Stomach (tissue), 4 donors: ENCODE results near the gene PITX1.

ENCODE experiments used
- POLR2A ChIP-seq, 4 donors: fragments of 450-650 bp; IDR thresholded peaks; one replicate each; pipeline ENCODE4 v1.6.1; 2016; ENCODE audit warnings: antibody characterized with exemption in 4 of 4, control low read depth in 2 of 4, mild to moderate bottlenecking in 1 of 4, moderate library complexity in 1 of 4
- POLR2AphosphoS5 ChIP-seq, 3 donors: sonication (generic); formaldehyde crosslinking; IDR thresholded peaks; one replicate each; pipeline ENCODE4 v1.6.1; 2016; ENCODE audit warnings: antibody characterized with exemption in 3 of 3
- TF ChIP-seq, protein P1 (sequence below), 7 experiments: fragments of 450-650 bp in 4 of 7; fragments of 200-600 bp in 3 of 7; sonication (generic) in 3 of 7; IDR thresholded peaks; one replicate each; pipeline ENCODE4 v1.5.1; 2016 to 2019; ENCODE audit warnings: antibody characterized with exemption in 7 of 7, control low read depth in 2 of 7, mild to moderate bottlenecking in 1 of 7

GRCh38 chr5:135063511-135064234, 29.6 kb upstream of the PITX1 start:
- TF ChIP-seq, protein P1, sequence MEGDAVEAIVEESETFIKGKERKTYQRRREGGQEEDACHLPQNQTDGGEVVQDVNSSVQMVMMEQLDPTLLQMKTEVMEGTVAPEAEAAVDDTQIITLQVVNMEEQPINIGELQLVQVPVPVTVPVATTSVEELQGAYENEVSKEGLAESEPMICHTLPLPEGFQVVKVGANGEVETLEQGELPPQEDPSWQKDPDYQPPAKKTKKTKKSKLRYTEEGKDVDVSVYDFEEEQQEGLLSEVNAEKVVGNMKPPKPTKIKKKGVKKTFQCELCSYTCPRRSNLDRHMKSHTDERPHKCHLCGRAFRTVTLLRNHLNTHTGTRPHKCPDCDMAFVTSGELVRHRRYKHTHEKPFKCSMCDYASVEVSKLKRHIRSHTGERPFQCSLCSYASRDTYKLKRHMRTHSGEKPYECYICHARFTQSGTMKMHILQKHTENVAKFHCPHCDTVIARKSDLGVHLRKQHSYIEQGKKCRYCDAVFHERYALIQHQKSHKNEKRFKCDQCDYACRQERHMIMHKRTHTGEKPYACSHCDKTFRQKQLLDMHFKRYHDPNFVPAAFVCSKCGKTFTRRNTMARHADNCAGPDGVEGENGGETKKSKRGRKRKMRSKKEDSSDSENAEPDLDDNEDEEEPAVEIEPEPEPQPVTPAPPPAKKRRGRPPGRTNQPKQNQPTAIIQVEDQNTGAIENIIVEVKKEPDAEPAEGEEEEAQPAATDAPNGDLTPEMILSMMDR (IDR thresholded peaks at IDR 0.05), result no peak
- no peak for TF ChIP-seq POLR2AphosphoS5 (IDR thresholded peaks at IDR 0.05)
- no peak for TF ChIP-seq POLR2A (IDR thresholded peaks at IDR 0.05)
